Endothelial cell of coronary artery (primary cell): Measurements from ENCODE around the gene OOSP4B. TPM values are rescaled to one million over a fixed set of nuclear protein-coding genes. Genes with fewer than 3 reads are reported as not detected.

Experiments used
- total RNA-seq: library from RNA; depleted of rRNA; stranded (reverse); fragments of >200 nt; gene quantifications from 2 replicates; pipeline ENCODE4 v1.2.3, GENCODE V29; 2014

The OOSP4B gene
- not detected in 2 replicates for total RNA-seq

DNA sequence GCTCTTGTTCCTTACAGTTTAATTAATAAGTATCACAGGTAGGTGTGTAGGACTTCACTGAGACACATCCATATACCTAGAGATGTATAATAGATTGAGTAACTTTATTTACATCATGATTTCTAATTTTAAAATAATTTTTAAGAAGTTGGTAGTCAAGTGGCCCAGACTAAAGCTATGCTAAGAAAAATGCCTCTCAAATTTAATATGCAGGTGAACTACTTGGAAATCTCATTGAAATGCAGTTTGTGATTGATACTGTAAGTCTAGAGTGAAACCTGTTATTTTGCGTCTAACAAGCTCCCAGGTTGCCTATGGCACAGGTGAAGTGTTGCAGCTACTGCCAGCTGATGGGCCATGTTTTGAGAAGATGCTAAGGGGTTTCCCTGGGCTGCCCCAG is at the start of gene OOSP4B:
Gene OOSP4B, plus strand, starts transcription at position 301 of the 400 bp plus-strand sequence.

DNA sequence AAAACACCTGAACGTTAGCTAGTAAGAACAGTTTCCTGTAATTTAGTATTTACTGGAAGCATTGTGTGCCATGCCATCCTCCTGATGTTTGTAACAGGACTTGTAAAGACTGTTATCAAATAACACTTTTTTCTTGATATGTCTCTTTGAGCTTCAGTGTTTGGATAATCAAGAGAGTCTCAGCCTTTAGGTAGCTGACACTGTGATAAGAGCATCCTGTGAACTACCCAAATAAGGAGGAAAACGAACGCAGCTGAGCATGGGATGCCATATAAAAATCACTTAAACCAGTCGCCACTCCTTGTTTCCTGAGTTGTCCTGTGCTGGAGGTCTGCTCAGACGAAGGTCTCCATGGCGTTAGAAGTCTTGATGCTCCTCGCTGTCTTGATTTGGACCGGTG is 23.1 kb downstream of the OOSP4B start, which contains the start of gene OOSP2:
Gene OOSP2, plus strand, starts transcription at position 301 of the 400 bp plus-strand sequence. Its CDS starts 51 bp downstream, at position 352.

GRCh38 chr11:60056349-60056969 is 39.5 kb downstream of the OOSP4B start, which contains the start of gene MS4A3:
MS4A3 (plus strand) TSS chr11:60056665; CDS start chr11:60061161, 4,496 bp downstream.

Other genes with a start within 250 kb of the OOSP4B start
- gene MRPL16, start 206.4 kb upstream of the OOSP4B start, total RNA-seq, result 43.5 and 45.6 TPM in 2 replicates
- gene CBLIF, start 171.7 kb upstream of the OOSP4B start, total RNA-seq, result not detected in 2 replicates
- not detected in 2 replicates for gene TCN1, start 150.7 kb upstream of the OOSP4B start, total RNA-seq
- not detected in 2 replicates for gene OOSP3, start 138.4 kb upstream of the OOSP4B start, total RNA-seq
- gene OOSP1, start 78.7 kb upstream of the OOSP4B start, total RNA-seq, result not detected in 2 replicates
- not detected in 2 replicates for gene OOSP4A, start 53.1 kb upstream of the OOSP4B start, total RNA-seq
- gene OOSP2, start 23.2 kb downstream of the OOSP4B start, total RNA-seq, result not detected in 2 replicates
- gene MS4A3, start 39.5 kb downstream of the OOSP4B start, total RNA-seq, result not detected in 2 replicates
- not detected in 2 replicates for gene MS4A2, start 71.5 kb downstream of the OOSP4B start, total RNA-seq
- 0.81 and 3.8 TPM in 2 replicates for gene MS4A6A, start 165.9 kb downstream of the OOSP4B start, total RNA-seq
- not detected in 2 replicates for gene MS4A4E, start 226.0 kb downstream of the OOSP4B start, total RNA-seq